Activated naive CD4-positive, alpha-beta T cell treated with anti-CD3 and anti-CD28 coated beads, Interleukin-2, amount 50 U/mL, for 16 hours (primary cell): ENCODE measurements around the gene SF3B1.
"Not testable (repeated sequence)": the region's sequence is repeated elsewhere in the genome, so short reads cannot be mapped to it uniquely, and the experiment has no call there.

Experiments used
- DNase-seq: peaks from one replicate; pipeline ENCODE4 v3.0.0-alpha.2; 2020

The SF3B1 gene

GRCh38 chr2:197434541-197435513 lies at the start of gene SF3B1:
TSS of gene SF3B1 (minus strand) at chr2:197435028. CDS start at chr2:197434999, 29 bp downstream.
- peak; percentile 99 for DNase-seq

GRCh38 chr2:197484248-197484647 lies 49.4 kb upstream of the SF3B1 start:
- not testable (repeated sequence) for DNase-seq

- no peak for DNase-seq
Measured at GRCh38 chr2:197480165-197481036, 45.6 kb upstream of the SF3B1 start.

- no peak for DNase-seq
Measured at GRCh38 chr2:197477797-197478196, 43.0 kb upstream of the SF3B1 start.

- DNase-seq = no peak
Measured at GRCh38 chr2:197472166-197472565, 37.3 kb upstream of the SF3B1 start.

GRCh38 chr2:197464175-197464574 lies 29.3 kb upstream of the SF3B1 start:
- no peak for DNase-seq

GRCh38 chr2:197461057-197461456 lies 26.2 kb upstream of the SF3B1 start:
- DNase-seq = no peak

GRCh38 chr2:197460649-197461048 lies 25.8 kb upstream of the SF3B1 start:
- DNase-seq = no peak

GRCh38 chr2:197455428-197455827 lies 20.6 kb upstream of the SF3B1 start:
- DNase-seq = no peak

GRCh38 chr2:197454923-197455322 lies 20.1 kb upstream of the SF3B1 start:
- no peak for DNase-seq

GRCh38 chr2:197453914-197454398 lies 19.1 kb upstream of the SF3B1 start:
- DNase-seq = no peak

GRCh38 chr2:197453123-197453913 lies 18.5 kb upstream of the SF3B1 start, which contains the start of gene COQ10B:
TSS of gene COQ10B (plus strand) at chr2:197453552. CDS start at chr2:197453561, 9 bp downstream.
- peak; percentile 98 for DNase-seq

- no peak for DNase-seq
Measured at GRCh38 chr2:197452754-197453122, 17.9 kb upstream of the SF3B1 start.

- DNase-seq = not testable (repeated sequence)
Measured at GRCh38 chr2:197450935-197451358, 16.1 kb upstream of the SF3B1 start.

GRCh38 chr2:197450465-197450864 lies 15.6 kb upstream of the SF3B1 start:
- no peak for DNase-seq

- DNase-seq = no peak
Measured at GRCh38 chr2:197446844-197447243, 12.0 kb upstream of the SF3B1 start.

- DNase-seq = no peak
Measured at GRCh38 chr2:197445746-197446145, 10.9 kb upstream of the SF3B1 start.

GRCh38 chr2:197442857-197443256 lies 8.0 kb upstream of the SF3B1 start:
- DNase-seq = no peak

GRCh38 chr2:197437380-197437779 lies 2.6 kb upstream of the SF3B1 start:
- no peak for DNase-seq

- DNase-seq = no peak
Measured at GRCh38 chr2:197435598-197436420, 981 bp upstream of the SF3B1 start.

- DNase-seq = no peak
Measured at GRCh38 chr2:197433780-197434438, 919 bp downstream of the SF3B1 start.
